Central memory CD8-positive, alpha-beta T cell (primary cell): ENCODE data around the gene CLSTN2.

Experiments
- ATAC-seq: fragments of 150-1000 bp; cut with Tn5 transposase; replicated peaks from 2 replicates; pipeline ENCODE4 v1.10.0; 2022; ENCODE audit warnings: mild to moderate bottlenecking, moderate FRiP score, moderate number of reproducible peaks; ENCODE audit not compliant: poor library complexity, severe bottlenecking; ENCODE audit errors: extremely low read depth
- DNase-seq, 2 donors: peaks; one replicate each; pipeline ENCODE4 v3.0.0; 2021; ENCODE audit warnings: low spot score in 2 of 2
- H3K27ac Mint-ChIP-seq: one replicate; pipeline ENCODE4 v1.8.0; 2022; ENCODE audit warnings: low read depth, mild to moderate bottlenecking, moderate library complexity, mixed read lengths
- H3K27me3 Mint-ChIP-seq: one replicate; pipeline ENCODE4 v1.8.0; 2022; ENCODE audit warnings: mixed read lengths
- H3K36me3 Mint-ChIP-seq: one replicate; pipeline ENCODE4 v1.8.0; 2022; ENCODE audit warnings: mild to moderate bottlenecking, moderate library complexity, mixed read lengths; ENCODE audit not compliant: insufficient read depth
- H3K4me1 Mint-ChIP-seq: one replicate; pipeline ENCODE4 v1.8.0; 2022; ENCODE audit warnings: mixed read lengths
- H3K4me3 Mint-ChIP-seq: one replicate; pipeline ENCODE4 v1.8.0; 2022; ENCODE audit warnings: mild to moderate bottlenecking, moderate library complexity, mixed read lengths
- H3K9me3 Mint-ChIP-seq: one replicate; pipeline ENCODE4 v1.8.0; 2022; ENCODE audit warnings: mixed read lengths

CLSTN2 gene

GRCh38 chr3:140160553-140160952 lies 225.6 kb downstream of the CLSTN2 start:
- Mint-ChIP-seq H3K27ac (no peak overlapping the region), H3K36me3 (no peaks in the 10 kb centered on the region), H3K4me1 (no peaks in the 10 kb centered on the region), H3K27me3 (no peaks in the 10 kb centered on the region), H3K4me3 (no peak overlapping the region), H3K9me3 (no peaks in the 10 kb centered on the region)
- no peak for ATAC-seq
- DNase-seq: no peak

GRCh38 chr3:140162551-140162950 lies 227.6 kb downstream of the CLSTN2 start:
- H3K27ac Mint-ChIP-seq: no peak overlapping the region
- no peaks in the 10 kb centered on the region for H3K36me3 Mint-ChIP-seq
- DNase-seq (no peak), ATAC-seq (no peak)
- no peaks in the 10 kb centered on the region for H3K9me3 Mint-ChIP-seq
- H3K27me3 Mint-ChIP-seq: no peaks in the 10 kb centered on the region
- H3K4me1 Mint-ChIP-seq: no peaks in the 10 kb centered on the region
- H3K4me3 Mint-ChIP-seq: no peak overlapping the region

GRCh38 chr3:140163159-140163763 lies 228.3 kb downstream of the CLSTN2 start:
- ATAC-seq: no peak
- no peaks in the 10 kb centered on the region for H3K27me3 Mint-ChIP-seq
- no peak for DNase-seq
- no peaks in the 10 kb centered on the region for H3K4me1 Mint-ChIP-seq
- H3K27ac Mint-ChIP-seq: no peak overlapping the region
- H3K9me3 Mint-ChIP-seq: no peaks in the 10 kb centered on the region
- no peaks in the 10 kb centered on the region for H3K36me3 Mint-ChIP-seq
- H3K4me3 Mint-ChIP-seq: no peak overlapping the region

- Mint-ChIP-seq H3K27ac (no peak overlapping the region), H3K9me3 (no peaks in the 10 kb centered on the region), H3K4me3 (no peak overlapping the region), H3K27me3 (no peaks in the 10 kb centered on the region), H3K4me1 (no peaks in the 10 kb centered on the region), H3K36me3 (no peaks in the 10 kb centered on the region)
- no peak for DNase-seq
- ATAC-seq: no peak
Observed at GRCh38 chr3:140164156-140164555, 229.2 kb downstream of the CLSTN2 start.

- Mint-ChIP-seq H3K4me1 (no peaks in the 10 kb centered on the region), H3K36me3 (no peaks in the 10 kb centered on the region), H3K9me3 (no peaks in the 10 kb centered on the region), H3K27ac (no peak overlapping the region), H3K27me3 (peaks cover 8% of the 10 kb centered on the region), H3K4me3 (no peak overlapping the region)
- ATAC-seq (no peak), DNase-seq (no peak)
Observed at GRCh38 chr3:140164922-140165590, 230.1 kb downstream of the CLSTN2 start.

GRCh38 chr3:140165781-140166180 lies 230.8 kb downstream of the CLSTN2 start:
- Mint-ChIP-seq H3K27ac (no peak overlapping the region), H3K9me3 (no peaks in the 10 kb centered on the region), H3K4me1 (no peaks in the 10 kb centered on the region), H3K36me3 (no peaks in the 10 kb centered on the region), H3K27me3 (peaks cover 13% of the 10 kb centered on the region), H3K4me3 (no peak overlapping the region)
- no peak for DNase-seq
- no peak for ATAC-seq

- no peak for ATAC-seq
- peaks cover 13% of the 10 kb centered on the region for H3K27me3 Mint-ChIP-seq
- no peaks in the 10 kb centered on the region for H3K9me3 Mint-ChIP-seq
- H3K36me3 Mint-ChIP-seq: no peaks in the 10 kb centered on the region
- H3K4me3 Mint-ChIP-seq: no peak overlapping the region
- H3K27ac Mint-ChIP-seq: no peak overlapping the region
- no peak for DNase-seq
- no peaks in the 10 kb centered on the region for H3K4me1 Mint-ChIP-seq
Observed at GRCh38 chr3:140166861-140167599, 232.0 kb downstream of the CLSTN2 start.

GRCh38 chr3:140167600-140168281 lies 232.8 kb downstream of the CLSTN2 start:
- Mint-ChIP-seq H3K4me3 (no peak overlapping the region), H3K9me3 (no peaks in the 10 kb centered on the region), H3K27me3 (peaks cover 13% of the 10 kb centered on the region), H3K36me3 (no peaks in the 10 kb centered on the region), H3K27ac (no peak overlapping the region), H3K4me1 (no peaks in the 10 kb centered on the region)
- ATAC-seq: no peak
- DNase-seq: no peak

GRCh38 chr3:140170612-140171011 lies 235.6 kb downstream of the CLSTN2 start:
- no peaks in the 10 kb centered on the region for H3K36me3 Mint-ChIP-seq
- DNase-seq: no peak
- H3K27ac Mint-ChIP-seq: no peak overlapping the region
- no peaks in the 10 kb centered on the region for H3K9me3 Mint-ChIP-seq
- H3K4me3 Mint-ChIP-seq: no peak overlapping the region
- ATAC-seq: no peak
- H3K4me1 Mint-ChIP-seq: no peaks in the 10 kb centered on the region
- H3K27me3 Mint-ChIP-seq: peaks cover 13% of the 10 kb centered on the region

GRCh38 chr3:140176526-140176925 lies 241.5 kb downstream of the CLSTN2 start:
- no peak for ATAC-seq
- H3K4me3 Mint-ChIP-seq: no peak overlapping the region
- no peaks in the 10 kb centered on the region for H3K9me3 Mint-ChIP-seq
- H3K4me1 Mint-ChIP-seq: no peaks in the 10 kb centered on the region
- DNase-seq: no peak
- H3K27ac Mint-ChIP-seq: no peak overlapping the region
- H3K27me3 Mint-ChIP-seq: peaks cover 2% of the 10 kb centered on the region
- no peaks in the 10 kb centered on the region for H3K36me3 Mint-ChIP-seq

- Mint-ChIP-seq H3K9me3 (peaks cover 4% of the 10 kb centered on the region), H3K27me3 (peaks cover 16% of the 10 kb centered on the region), H3K36me3 (no peaks in the 10 kb centered on the region), H3K27ac (no peak overlapping the region), H3K4me1 (no peaks in the 10 kb centered on the region), H3K4me3 (no peak overlapping the region)
- no peak for DNase-seq
- no peak for ATAC-seq
Observed at GRCh38 chr3:140177943-140178342, 243.0 kb downstream of the CLSTN2 start.

GRCh38 chr3:140178482-140178881 lies 243.5 kb downstream of the CLSTN2 start:
- no peak overlapping the region for H3K27ac Mint-ChIP-seq
- DNase-seq: no peak
- no peak for ATAC-seq
- H3K27me3 Mint-ChIP-seq: peaks cover 18% of the 10 kb centered on the region
- H3K9me3 Mint-ChIP-seq: peaks cover 4% of the 10 kb centered on the region
- no peaks in the 10 kb centered on the region for H3K36me3 Mint-ChIP-seq
- H3K4me3 Mint-ChIP-seq: no peak overlapping the region
- H3K4me1 Mint-ChIP-seq: no peaks in the 10 kb centered on the region
